ENCODE measurements around the gene ZNF827. TPM values are rescaled to one million over a fixed set of nuclear protein-coding genes. Genes with fewer than 3 reads are reported as not detected.

Gene ZNF827, protein sequence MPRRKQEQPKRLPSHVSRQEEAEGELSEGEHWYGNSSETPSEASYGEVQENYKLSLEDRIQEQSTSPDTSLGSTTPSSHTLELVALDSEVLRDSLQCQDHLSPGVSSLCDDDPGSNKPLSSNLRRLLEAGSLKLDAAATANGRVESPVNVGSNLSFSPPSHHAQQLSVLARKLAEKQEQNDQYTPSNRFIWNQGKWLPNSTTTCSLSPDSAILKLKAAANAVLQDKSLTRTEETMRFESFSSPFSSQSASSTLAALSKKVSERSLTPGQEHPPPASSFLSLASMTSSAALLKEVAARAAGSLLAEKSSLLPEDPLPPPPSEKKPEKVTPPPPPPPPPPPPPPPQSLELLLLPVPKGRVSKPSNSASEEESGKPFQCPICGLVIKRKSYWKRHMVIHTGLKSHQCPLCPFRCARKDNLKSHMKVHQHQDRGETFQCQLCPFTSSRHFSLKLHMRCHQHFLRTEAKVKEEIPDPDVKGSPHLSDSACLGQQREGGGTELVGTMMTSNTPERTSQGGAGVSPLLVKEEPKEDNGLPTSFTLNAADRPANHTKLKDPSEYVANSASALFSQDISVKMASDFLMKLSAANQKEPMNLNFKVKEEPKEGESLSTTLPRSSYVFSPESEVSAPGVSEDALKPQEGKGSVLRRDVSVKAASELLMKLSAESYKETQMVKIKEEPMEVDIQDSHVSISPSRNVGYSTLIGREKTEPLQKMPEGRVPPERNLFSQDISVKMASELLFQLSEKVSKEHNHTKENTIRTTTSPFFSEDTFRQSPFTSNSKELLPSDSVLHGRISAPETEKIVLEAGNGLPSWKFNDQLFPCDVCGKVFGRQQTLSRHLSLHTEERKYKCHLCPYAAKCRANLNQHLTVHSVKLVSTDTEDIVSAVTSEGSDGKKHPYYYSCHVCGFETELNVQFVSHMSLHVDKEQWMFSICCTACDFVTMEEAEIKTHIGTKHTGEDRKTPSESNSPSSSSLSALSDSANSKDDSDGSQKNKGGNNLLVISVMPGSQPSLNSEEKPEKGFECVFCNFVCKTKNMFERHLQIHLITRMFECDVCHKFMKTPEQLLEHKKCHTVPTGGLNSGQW
- total RNA-seq, result 19.0 TPM
- long read RNA-seq, partial matches to known transcripts, result 4 of 6 reads
- long read RNA-seq, other reads (novel, unspliced or antisense), result 2 of 6 reads

- intact Hi-C loops (cut with micrococcal nuclease), result no loop called here
- Histone ChIP-seq H3K27me3 (ENCODE audit: low read depth) (no peaks in the 10 kb centered on the region), H3K27ac (replicated peaks) (peak within 1 kb of the TSS; percentile 99), H3K4me3 (peak within 1 kb of the TSS; percentile 89), H3K36me3 (no peaks in the 10 kb centered on the region), H3K9me3 (replicated peaks) (no peaks in the 10 kb centered on the region), H3K4me1 (peaks cover 45% of the 10 kb centered on the region)
- TF ChIP-seq, protein P1, sequence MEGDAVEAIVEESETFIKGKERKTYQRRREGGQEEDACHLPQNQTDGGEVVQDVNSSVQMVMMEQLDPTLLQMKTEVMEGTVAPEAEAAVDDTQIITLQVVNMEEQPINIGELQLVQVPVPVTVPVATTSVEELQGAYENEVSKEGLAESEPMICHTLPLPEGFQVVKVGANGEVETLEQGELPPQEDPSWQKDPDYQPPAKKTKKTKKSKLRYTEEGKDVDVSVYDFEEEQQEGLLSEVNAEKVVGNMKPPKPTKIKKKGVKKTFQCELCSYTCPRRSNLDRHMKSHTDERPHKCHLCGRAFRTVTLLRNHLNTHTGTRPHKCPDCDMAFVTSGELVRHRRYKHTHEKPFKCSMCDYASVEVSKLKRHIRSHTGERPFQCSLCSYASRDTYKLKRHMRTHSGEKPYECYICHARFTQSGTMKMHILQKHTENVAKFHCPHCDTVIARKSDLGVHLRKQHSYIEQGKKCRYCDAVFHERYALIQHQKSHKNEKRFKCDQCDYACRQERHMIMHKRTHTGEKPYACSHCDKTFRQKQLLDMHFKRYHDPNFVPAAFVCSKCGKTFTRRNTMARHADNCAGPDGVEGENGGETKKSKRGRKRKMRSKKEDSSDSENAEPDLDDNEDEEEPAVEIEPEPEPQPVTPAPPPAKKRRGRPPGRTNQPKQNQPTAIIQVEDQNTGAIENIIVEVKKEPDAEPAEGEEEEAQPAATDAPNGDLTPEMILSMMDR (IDR thresholded peaks at IDR 0.05; ENCODE audit: borderline replicate concordance), result no peak
- DNase-seq, result peak; percentile 56
These were observed at the start of gene ZNF827 for GRCh38 chr4:145938618-145939440. Gene ZNF827, minus strand, starts transcription at chr4:145938823. Its CDS starts 416 bp downstream, at chr4:145938407.

- Histone ChIP-seq H3K27me3 (ENCODE audit: low read depth) (no peaks in the 10 kb centered on the region), H3K9me3 (replicated peaks) (no peaks in the 10 kb centered on the region)
- intact Hi-C loops (cut with micrococcal nuclease), result no loop called here
These were observed 45.9 kb upstream of the ZNF827 start for GRCh38 chr4:145984563-145984962.

DNA sequence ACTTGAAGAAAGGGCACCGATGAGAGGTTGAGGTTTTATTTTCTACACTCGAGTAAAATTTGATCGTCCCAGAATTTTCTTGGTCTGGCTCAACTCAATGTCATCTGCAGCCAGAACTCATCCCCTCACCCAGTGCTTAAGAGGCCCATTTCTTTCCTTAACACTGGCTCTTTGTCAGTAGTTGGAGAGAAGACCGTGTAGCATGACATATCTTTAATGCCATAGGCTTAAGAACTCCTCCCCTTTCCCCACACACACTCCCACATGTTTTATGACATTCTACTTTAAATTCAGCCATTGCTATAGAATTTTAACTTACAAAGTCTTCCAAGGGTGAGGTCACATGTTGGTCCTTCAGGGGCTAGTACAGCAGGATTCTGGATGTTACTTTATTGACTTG, 44.2 kb upstream of the ZNF827 start:
- Histone ChIP-seq H3K36me3 (no peaks in the 10 kb centered on the region), H3K4me3 (no peak overlapping the region), H3K27me3 (ENCODE audit: low read depth) (no peaks in the 10 kb centered on the region), H3K4me1 (peaks cover 15% of the 10 kb centered on the region), H3K27ac (replicated peaks) (no peak overlapping the region), H3K9me3 (replicated peaks) (no peaks in the 10 kb centered on the region)
- intact Hi-C loops (cut with micrococcal nuclease), result no loop called here
- TF ChIP-seq, protein P1 (IDR thresholded peaks at IDR 0.05; ENCODE audit: borderline replicate concordance), result no peak
- DNase-seq, result no peak

More at GRCh38 chr4:145984563-145984962, 45.9 kb upstream of the ZNF827 start:
- Histone ChIP-seq H3K27ac (replicated peaks) (peak overlapping the region; percentile 34), H3K4me1 (peaks cover 4% of the 10 kb centered on the region), H3K4me3 (no peak overlapping the region), H3K36me3 (no peaks in the 10 kb centered on the region)
- TF ChIP-seq, protein P1 (IDR thresholded peaks at IDR 0.05; ENCODE audit: borderline replicate concordance), result no peak
- no peak for DNase-seq

DNA sequence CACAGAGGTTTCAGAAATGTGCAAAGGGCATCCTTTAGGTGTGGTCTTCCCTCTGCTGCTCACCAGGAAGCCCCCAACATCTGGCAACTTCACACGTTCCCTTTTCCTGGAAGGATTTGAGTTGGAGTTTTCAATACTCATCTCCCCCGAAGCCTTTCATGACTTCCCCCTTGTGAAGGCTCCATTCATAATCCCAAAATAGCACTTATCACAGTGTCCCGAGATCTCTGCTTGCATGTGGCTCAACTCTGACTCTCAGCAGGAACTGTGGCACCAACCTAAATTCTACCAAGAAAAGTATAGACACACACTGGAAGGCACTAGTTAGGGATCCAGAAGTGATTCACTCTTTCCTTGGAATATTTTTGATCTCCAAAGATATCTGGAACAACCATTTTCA, 40.5 kb upstream of the ZNF827 start:
- no peaks in the 10 kb centered on the region for H3K27me3 ChIP-seq (ENCODE audit: low read depth)
- peaks cover 12% of the 10 kb centered on the region for H3K4me1 ChIP-seq
- no peak overlapping the region for H3K4me3 ChIP-seq
- intact Hi-C loops (cut with micrococcal nuclease), result no loop called here
- H3K36me3 ChIP-seq, result no peaks in the 10 kb centered on the region
- TF ChIP-seq, protein P1 (IDR thresholded peaks at IDR 0.05; ENCODE audit: borderline replicate concordance), result no peak
- no peak for DNase-seq
- H3K9me3 ChIP-seq (replicated peaks), result no peaks in the 10 kb centered on the region
- H3K27ac ChIP-seq (replicated peaks), result peak overlapping the region; percentile 25
